Measurements from ENCODE around the gene PLEKHH2. TPM values are rescaled to one million over a fixed set of nuclear protein-coding genes. Genes with fewer than 3 reads are reported as not detected.

PLEKHH2 gene
- total RNA-seq, 2 donors from 2014 or later, result 1.3 to 2.1 TPM

DNA sequence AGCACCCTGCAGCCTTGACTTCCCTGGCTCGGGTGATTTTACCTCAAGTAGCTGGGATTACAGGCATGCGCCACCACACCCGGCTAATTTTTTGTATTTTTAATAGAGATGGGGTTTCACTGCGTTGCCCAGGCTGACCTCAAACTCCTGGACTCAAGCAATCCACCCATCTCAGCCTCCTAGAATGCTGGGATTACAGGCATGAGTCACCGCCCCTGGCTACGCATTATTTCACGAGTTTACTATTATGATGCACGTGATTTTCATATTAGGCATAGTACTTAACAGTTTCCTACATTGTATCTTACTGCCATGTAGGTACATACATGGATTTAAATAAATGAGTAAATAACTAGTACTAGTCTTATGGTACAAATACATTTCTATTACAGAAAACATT lies 141.2 kb downstream of the PLEKHH2 start:
- peaks cover 8% of the 10 kb centered on the region for H3K4me1 Mint-ChIP-seq
- H3K27me3 Mint-ChIP-seq, result no peaks in the 10 kb centered on the region
- no peak for ATAC-seq (replicated peaks)
- no peaks in the 10 kb centered on the region for H3K9me3 Mint-ChIP-seq
- H3K4me3 Mint-ChIP-seq, result no peak overlapping the region
- no peaks in the 10 kb centered on the region for H3K36me3 Mint-ChIP-seq (ENCODE audit: low read depth)
- no peak overlapping the region for H3K27ac Mint-ChIP-seq

DNA sequence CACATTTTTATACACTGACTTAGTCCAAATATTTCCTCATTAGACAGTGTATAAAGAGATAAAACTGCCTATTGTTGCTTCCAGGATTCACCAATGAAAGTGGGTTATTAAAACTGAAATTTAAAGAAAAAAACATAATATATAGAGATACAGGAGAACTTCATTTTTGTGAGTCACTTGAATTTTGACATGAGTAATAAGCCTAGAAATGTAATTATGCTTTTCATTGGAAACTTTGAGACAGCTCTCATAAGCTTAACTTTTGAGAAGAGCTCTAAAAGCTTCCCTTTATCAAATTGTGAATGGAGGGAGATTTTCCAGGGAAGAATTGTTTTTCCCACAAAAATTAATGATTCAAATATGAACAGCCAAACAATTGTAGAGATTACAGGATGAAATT lies 150.8 kb downstream of the PLEKHH2 start:
- H3K4me3 Mint-ChIP-seq, result no peak overlapping the region
- no peaks in the 10 kb centered on the region for H3K4me1 Mint-ChIP-seq
- peak; percentile 70 for ATAC-seq (replicated peaks)
- peaks cover 13% of the 10 kb centered on the region for H3K36me3 Mint-ChIP-seq (ENCODE audit: low read depth)
- peak overlapping the region; percentile 23 for H3K27ac Mint-ChIP-seq
- H3K9me3 Mint-ChIP-seq, result no peaks in the 10 kb centered on the region
- H3K27me3 Mint-ChIP-seq, result no peaks in the 10 kb centered on the region

DNA sequence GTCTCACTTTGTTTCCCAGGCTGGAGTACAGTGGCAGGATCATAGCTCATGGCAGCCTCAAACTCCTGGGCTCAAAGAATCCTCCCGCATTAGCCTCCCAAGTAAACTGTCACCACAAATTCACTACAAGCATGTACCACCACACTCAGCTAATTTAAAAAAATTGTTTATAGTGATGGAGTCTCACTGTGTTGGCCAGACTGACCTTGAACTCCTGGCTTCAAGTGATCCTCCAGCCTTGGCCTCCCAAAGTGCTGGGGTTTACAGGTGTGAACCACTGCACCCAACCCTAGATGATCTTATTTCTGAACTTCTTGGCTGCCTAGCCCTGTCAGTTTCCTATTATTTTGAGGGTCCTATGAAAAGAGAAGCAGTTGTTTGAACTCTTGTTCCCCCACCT lies 151.6 kb downstream of the PLEKHH2 start:
- Mint-ChIP-seq H3K36me3 (ENCODE audit: low read depth) (peaks cover 14% of the 10 kb centered on the region), H3K27me3 (no peaks in the 10 kb centered on the region), H3K9me3 (no peaks in the 10 kb centered on the region), H3K27ac (no peak overlapping the region), H3K4me1 (no peaks in the 10 kb centered on the region), H3K4me3 (no peak overlapping the region)
- ATAC-seq (replicated peaks), result no peak

DNA sequence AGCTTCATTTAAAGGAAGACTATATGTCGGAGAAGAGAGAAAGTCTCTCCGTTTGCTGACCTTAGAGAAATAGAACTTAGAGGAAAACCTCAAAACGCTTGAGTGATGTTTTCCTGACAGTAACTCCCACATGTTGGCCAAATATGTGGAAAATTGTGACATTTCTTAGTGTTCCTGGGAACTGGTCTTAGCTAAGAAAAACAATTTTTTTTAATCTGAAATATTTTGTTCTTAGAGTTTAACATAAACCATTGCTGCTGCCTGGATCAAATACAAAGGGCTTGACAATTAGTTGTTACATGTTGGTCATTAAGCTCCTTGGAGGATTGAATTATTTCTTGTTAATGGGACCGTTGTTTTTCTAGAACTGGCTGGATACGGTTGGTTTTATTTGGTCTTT lies 153.1 kb downstream of the PLEKHH2 start:
- H3K27ac Mint-ChIP-seq, result no peak overlapping the region
- H3K36me3 Mint-ChIP-seq (ENCODE audit: low read depth), result peaks cover 29% of the 10 kb centered on the region
- H3K9me3 Mint-ChIP-seq, result no peaks in the 10 kb centered on the region
- no peak overlapping the region for H3K4me3 Mint-ChIP-seq
- ATAC-seq (replicated peaks), result no peak
- H3K4me1 Mint-ChIP-seq, result no peaks in the 10 kb centered on the region
- no peaks in the 10 kb centered on the region for H3K27me3 Mint-ChIP-seq

DNA sequence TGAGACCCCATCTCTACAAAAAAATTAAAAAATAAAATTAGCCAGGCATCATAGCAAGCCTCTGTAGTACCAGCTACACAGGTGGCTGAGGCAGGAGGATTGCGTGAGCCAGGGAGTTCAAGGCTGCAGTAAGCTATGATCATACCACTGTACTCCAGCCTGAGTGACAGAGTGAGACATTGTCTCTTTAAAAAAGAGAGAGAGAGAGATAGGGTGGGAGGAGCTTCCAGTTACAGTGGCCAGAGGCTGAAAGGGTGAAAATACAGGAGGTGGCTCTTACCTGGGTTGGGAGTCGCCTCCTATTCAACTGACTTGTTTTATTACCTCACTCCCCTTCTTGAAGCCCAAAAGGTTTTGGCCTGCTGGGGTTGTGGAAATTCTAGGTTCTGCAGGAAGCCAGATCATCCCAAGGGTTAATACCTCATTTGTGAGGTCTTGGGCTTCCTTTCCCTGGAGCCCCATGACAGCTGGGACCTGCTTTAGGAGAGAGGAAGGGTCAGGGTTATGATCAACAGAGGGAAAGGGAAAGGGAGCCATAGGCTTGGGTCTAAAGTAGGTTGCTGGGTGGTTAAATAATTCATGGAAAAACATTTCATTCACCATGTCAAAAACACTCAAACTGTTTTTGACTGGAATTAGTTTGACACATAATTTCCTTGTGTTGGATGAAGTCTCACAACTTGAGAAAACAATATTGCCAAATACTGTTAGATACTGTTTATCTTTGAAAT lies 154.1 kb downstream of the PLEKHH2 start:
- Mint-ChIP-seq H3K4me3 (no peak overlapping the region), H3K27ac (no peak overlapping the region), H3K36me3 (ENCODE audit: low read depth) (peaks cover 29% of the 10 kb centered on the region), H3K9me3 (no peaks in the 10 kb centered on the region), H3K4me1 (no peaks in the 10 kb centered on the region), H3K27me3 (no peaks in the 10 kb centered on the region)
- no peak for ATAC-seq (replicated peaks)

DNA sequence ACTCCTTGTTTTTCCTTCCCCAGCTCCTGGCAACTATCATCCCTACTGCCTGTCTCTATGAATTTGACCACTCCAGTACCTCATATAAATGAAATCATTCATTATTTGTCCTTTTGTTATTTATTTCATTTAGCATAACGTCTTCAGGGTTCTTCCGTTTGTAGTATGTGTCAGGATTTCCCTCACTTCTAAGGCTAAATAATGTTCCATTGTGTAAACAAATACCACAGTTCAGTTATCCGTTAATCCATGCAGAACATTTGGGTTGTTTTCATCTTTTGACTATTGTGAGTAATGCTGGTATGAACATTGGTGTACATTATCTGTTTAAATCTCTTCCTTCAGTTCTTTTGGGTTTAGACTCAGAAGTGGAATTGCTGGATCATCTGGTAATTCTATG lies 155.6 kb downstream of the PLEKHH2 start:
- no peak overlapping the region for H3K27ac Mint-ChIP-seq
- H3K36me3 Mint-ChIP-seq (ENCODE audit: low read depth), result peaks cover 29% of the 10 kb centered on the region
- ATAC-seq (replicated peaks), result no peak
- no peaks in the 10 kb centered on the region for H3K4me1 Mint-ChIP-seq
- no peaks in the 10 kb centered on the region for H3K9me3 Mint-ChIP-seq
- H3K4me3 Mint-ChIP-seq, result no peak overlapping the region
- H3K27me3 Mint-ChIP-seq, result no peaks in the 10 kb centered on the region

DNA sequence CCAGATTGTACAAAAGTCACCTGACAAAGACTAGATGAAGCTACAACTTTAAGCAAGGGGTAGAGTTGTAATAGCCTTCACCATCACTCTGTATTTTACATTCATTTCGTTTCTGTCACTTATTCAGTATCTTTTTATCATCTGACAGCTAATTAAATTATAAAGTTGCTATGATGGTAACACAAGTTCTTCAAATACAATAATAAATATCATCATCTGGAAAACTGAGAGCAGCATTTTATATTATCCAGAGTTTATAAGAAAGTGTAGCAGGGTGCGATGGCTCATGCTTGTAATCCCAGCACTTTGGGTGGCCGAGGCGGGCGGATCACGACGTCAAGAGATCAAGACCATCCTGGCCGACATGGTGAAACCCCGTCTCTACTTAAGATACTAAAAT lies 157.9 kb downstream of the PLEKHH2 start:
- H3K27me3 Mint-ChIP-seq, result no peaks in the 10 kb centered on the region
- ATAC-seq (replicated peaks), result no peak
- H3K36me3 Mint-ChIP-seq (ENCODE audit: low read depth), result peaks cover 18% of the 10 kb centered on the region
- H3K4me1 Mint-ChIP-seq, result no peaks in the 10 kb centered on the region
- H3K27ac Mint-ChIP-seq, result no peak overlapping the region
- H3K9me3 Mint-ChIP-seq, result no peaks in the 10 kb centered on the region
- H3K4me3 Mint-ChIP-seq, result no peak overlapping the region

DNA sequence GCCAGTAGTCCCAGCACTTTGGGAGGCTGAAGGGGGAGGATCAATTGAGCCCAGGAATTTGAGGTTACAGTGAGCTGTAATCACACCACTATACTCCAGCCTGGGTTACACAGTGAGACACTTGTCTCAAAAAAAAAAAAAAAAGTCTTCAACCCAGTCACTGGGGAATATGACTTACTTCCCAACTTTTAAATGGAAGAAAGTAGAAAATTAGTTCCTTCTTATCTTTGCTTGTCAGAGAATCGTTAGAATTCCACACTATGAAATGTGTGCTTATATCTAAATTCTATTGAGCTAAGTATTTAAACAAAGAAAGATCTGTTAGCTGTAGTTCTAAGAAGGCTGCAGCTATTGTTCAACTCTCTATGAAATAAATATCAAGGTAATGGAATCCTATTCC lies 159.1 kb downstream of the PLEKHH2 start:
- no peak overlapping the region for H3K4me3 Mint-ChIP-seq
- H3K9me3 Mint-ChIP-seq, result no peaks in the 10 kb centered on the region
- ATAC-seq (replicated peaks), result no peak
- H3K27ac Mint-ChIP-seq, result no peak overlapping the region
- peaks cover 16% of the 10 kb centered on the region for H3K36me3 Mint-ChIP-seq (ENCODE audit: low read depth)
- H3K27me3 Mint-ChIP-seq, result no peaks in the 10 kb centered on the region
- no peaks in the 10 kb centered on the region for H3K4me1 Mint-ChIP-seq

DNA sequence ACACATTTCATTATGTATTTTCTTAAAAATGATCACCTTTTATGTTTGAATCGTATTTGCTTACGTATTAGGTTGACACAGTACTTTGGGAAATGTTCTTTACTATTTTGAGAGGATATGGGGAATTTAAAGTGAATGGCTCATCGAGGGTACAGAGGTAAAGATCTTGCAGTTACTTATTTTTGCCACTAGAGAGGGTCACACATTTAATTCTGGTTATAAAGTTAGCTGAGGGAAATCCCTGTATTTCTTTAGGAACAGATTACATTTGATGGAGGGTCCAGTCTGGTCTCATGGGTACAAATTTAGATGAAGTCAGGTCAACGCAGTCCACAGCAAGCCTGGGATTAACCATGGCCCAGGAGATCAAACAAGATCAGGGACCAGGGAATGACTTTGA lies 161.2 kb downstream of the PLEKHH2 start:
- Mint-ChIP-seq H3K27me3 (no peaks in the 10 kb centered on the region), H3K4me3 (no peak overlapping the region), H3K9me3 (no peaks in the 10 kb centered on the region), H3K27ac (no peak overlapping the region), H3K36me3 (ENCODE audit: low read depth) (peaks cover 16% of the 10 kb centered on the region), H3K4me1 (no peaks in the 10 kb centered on the region)
- no peak for ATAC-seq (replicated peaks)

DNA sequence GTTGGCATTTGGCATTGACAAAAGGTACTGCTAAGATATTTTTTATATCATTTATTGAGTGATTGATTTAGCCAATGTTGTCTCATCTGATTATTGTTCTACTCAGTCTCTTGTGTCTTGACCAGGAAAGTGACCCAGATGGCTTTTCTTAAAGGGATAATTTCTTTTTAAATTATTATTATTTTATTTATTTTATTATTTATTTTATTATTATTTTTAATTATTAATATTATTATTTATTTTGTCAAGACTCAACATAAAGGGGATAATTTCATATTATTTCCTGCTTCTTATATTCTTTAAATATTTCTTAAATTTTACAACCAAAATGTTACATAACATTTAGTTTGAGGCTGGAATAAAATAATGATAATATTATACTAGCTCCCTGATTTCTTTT lies 163.8 kb downstream of the PLEKHH2 start:
- no peak overlapping the region for H3K4me3 Mint-ChIP-seq
- no peaks in the 10 kb centered on the region for H3K36me3 Mint-ChIP-seq (ENCODE audit: low read depth)
- H3K27me3 Mint-ChIP-seq, result no peaks in the 10 kb centered on the region
- H3K4me1 Mint-ChIP-seq, result no peaks in the 10 kb centered on the region
- no peak overlapping the region for H3K27ac Mint-ChIP-seq
- no peak for ATAC-seq (replicated peaks)
- no peaks in the 10 kb centered on the region for H3K9me3 Mint-ChIP-seq

DNA sequence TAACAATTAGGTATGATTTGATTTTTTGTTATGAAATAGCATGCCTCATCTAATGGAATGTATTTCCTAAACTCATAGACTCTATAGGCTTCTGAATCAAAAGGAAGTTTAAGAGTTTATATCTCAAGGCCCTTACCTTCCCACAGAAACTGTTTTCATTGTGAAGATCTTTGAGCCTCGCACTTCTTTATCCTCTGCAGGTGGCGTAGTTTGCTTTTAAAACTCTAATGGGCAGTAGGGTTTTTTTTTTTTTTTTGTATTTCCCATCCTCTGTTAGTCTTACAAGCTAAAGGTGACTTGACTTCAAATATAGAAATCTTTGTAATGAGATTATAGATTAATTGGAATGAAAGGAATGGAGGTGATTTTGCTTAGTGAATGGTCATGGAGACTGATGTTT lies 165.1 kb downstream of the PLEKHH2 start:
- Mint-ChIP-seq H3K36me3 (ENCODE audit: low read depth) (no peaks in the 10 kb centered on the region), H3K4me3 (no peak overlapping the region), H3K4me1 (no peaks in the 10 kb centered on the region), H3K27ac (no peak overlapping the region), H3K27me3 (no peaks in the 10 kb centered on the region), H3K9me3 (no peaks in the 10 kb centered on the region)
- ATAC-seq (replicated peaks), result no peak

DNA sequence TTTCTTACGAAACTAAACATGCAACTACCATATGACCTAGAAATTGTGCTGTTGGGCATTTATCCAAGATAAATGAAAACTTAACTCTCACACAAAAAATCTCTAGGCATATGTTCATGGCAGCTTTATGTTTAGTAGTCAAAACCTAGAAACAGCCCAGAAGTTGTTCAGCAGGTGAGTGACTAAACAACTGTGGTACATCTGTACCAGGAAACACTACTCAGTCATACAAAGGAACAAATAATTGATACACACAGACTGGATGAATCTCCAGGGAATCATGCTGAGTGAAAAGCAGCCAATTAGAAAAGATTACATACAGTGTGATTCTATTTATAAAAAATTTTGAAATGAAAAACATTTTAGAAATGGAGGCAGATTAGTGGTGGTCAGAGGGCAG lies 166.1 kb downstream of the PLEKHH2 start:
- no peak overlapping the region for H3K27ac Mint-ChIP-seq
- no peaks in the 10 kb centered on the region for H3K4me1 Mint-ChIP-seq
- no peak for ATAC-seq (replicated peaks)
- no peak overlapping the region for H3K4me3 Mint-ChIP-seq
- H3K9me3 Mint-ChIP-seq, result no peaks in the 10 kb centered on the region
- no peaks in the 10 kb centered on the region for H3K27me3 Mint-ChIP-seq
- no peaks in the 10 kb centered on the region for H3K36me3 Mint-ChIP-seq (ENCODE audit: low read depth)

DNA sequence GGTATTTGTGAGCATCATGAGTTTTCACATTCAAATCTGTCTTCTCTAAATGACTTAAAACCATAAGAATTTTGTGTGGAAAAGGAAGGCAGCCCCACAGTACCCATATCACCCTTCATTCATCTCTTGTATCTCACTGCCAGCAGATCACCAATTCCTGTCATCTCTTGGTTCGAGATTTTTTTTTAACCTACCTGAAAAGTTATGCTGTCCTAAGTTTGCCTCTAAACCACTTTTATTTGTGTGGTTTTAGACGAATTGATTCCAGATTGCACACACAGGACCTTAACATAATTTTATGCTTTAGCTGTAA lies 169.6 kb downstream of the PLEKHH2 start:
- no peak overlapping the region for H3K27ac Mint-ChIP-seq
- H3K9me3 Mint-ChIP-seq, result no peaks in the 10 kb centered on the region

DNA sequence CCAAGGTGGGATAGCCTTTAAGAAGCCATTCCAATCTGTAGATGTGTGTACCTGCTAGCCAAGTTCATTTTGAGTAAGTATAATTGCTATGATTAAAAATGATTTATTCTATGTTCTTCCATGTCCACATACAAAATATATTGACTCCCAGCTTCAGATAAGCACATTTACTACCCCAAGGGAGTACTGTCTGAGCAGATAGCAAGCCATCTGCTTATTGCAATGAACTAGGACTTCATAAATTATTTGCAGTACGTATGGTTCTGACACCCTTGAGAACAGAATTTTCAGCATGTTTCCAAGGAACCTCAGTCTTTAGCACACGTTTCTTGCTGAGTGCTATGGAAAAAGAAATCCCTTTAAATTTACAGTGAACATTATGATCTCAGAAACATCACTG lies 173.4 kb downstream of the PLEKHH2 start:
- Mint-ChIP-seq H3K4me3 (no peak overlapping the region), H3K36me3 (ENCODE audit: low read depth) (no peaks in the 10 kb centered on the region), H3K4me1 (no peaks in the 10 kb centered on the region), H3K27ac (no peak overlapping the region), H3K9me3 (no peaks in the 10 kb centered on the region), H3K27me3 (no peaks in the 10 kb centered on the region)
- no peak for ATAC-seq (replicated peaks)

More for the DNA sequence above, 169.6 kb downstream of the PLEKHH2 start:
- ATAC-seq (replicated peaks), result no peak
- Mint-ChIP-seq H3K27me3 (no peaks in the 10 kb centered on the region), H3K4me3 (no peak overlapping the region), H3K36me3 (ENCODE audit: low read depth) (no peaks in the 10 kb centered on the region), H3K4me1 (no peaks in the 10 kb centered on the region)

DNA sequence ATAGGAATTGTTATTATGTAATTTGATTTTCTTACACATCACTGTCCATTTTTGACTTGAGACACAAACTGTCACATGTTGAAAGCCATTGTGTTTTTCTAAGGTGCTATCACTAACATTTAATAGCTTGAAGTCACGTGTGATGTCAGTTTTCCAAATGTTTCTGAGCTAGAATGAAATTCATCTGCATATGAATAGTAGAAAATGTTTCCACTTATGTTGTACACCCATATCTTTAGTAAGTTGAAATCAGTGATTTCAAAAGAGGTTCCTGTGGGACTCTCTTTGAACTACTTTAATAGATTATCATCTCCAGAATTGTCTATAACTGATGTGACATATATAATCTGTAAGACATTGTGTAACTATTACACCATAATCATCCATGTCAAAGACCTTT lies 173.8 kb downstream of the PLEKHH2 start:
- H3K9me3 Mint-ChIP-seq, result no peaks in the 10 kb centered on the region
- no peak overlapping the region for H3K4me3 Mint-ChIP-seq
- no peaks in the 10 kb centered on the region for H3K27me3 Mint-ChIP-seq
- no peak for ATAC-seq (replicated peaks)
- H3K4me1 Mint-ChIP-seq, result no peaks in the 10 kb centered on the region
- H3K27ac Mint-ChIP-seq, result no peak overlapping the region
- H3K36me3 Mint-ChIP-seq (ENCODE audit: low read depth), result no peaks in the 10 kb centered on the region

DNA sequence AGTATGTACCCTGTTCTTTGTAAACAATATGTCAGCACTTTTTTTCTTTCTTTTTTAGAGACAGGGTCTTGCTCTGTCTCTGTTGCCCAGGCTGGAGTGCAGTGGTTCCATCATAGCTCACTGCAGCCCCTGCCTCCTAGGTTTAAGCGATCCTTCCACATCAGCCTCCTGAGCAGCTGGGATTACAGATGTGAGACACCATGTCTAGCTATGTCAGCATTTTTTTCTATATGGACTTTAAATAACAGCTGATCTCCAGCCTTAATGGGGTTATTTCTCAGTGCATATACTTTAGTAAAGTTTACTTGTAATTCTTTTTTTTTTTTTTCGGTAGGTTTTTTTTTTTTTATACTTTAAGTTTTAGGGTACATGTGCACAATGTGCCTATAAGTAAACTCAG lies 174.9 kb downstream of the PLEKHH2 start:
- H3K9me3 Mint-ChIP-seq, result no peaks in the 10 kb centered on the region
- H3K27ac Mint-ChIP-seq, result no peak overlapping the region
- no peaks in the 10 kb centered on the region for H3K27me3 Mint-ChIP-seq
- no peaks in the 10 kb centered on the region for H3K4me1 Mint-ChIP-seq
- no peak for ATAC-seq (replicated peaks)
- H3K4me3 Mint-ChIP-seq, result no peak overlapping the region
- H3K36me3 Mint-ChIP-seq (ENCODE audit: low read depth), result no peaks in the 10 kb centered on the region
